PC-9 (cell line): ENCODE data around the gene ZNF592. TPM values are rescaled to one million over a fixed set of nuclear protein-coding genes. Genes with fewer than 3 reads are reported as not detected.

Source experiments
- BruUV-seq: library from RNA; stranded (reverse); fragments of 400-500 nt; replicated peaks from 2 replicates; lab custom pipeline; 2021; lab: Mats Ljungman, UMichigan
- CTCF ChIA-PET: fragments of 300-600 bp; sonication (Branson Sonifier 250); formaldehyde crosslinking; loops from one replicate; lab custom pipeline; 2022; ENCODE audit warnings: antibody characterized with exemption; lab: Charles Lee
- POLR2A ChIA-PET: fragments of 300-600 bp; sonication (Branson Sonifier 250); formaldehyde crosslinking; loops from one replicate; lab custom pipeline; 2022; ENCODE audit warnings: antibody characterized with exemption; ENCODE audit not compliant: unreplicated experiment; lab: Charles Lee
- DNase-seq, 2 experiments: peaks; one replicate each; pipeline versions ENCODE4 v3.0.0 to v3.0.0-alpha.2; 2015 to 2022; ENCODE audit warnings: mixed read lengths in 1 of 2
- H2AFZ ChIP-seq: fragments of 200-600 bp; sonication (generic); 2 replicates; pipeline ENCODE4 v1.8.1; 2017; ENCODE audit warnings: antibody characterized with exemption
- H3F3A ChIP-seq: fragments of 200-600 bp; sonication (generic); 2 replicates; pipeline ENCODE4 v1.8.1; 2017; ENCODE audit warnings: antibody characterized with exemption, mild to moderate bottlenecking, low read depth; ENCODE audit not compliant: insufficient read depth
- H3K27ac ChIP-seq: fragments of 200-600 bp; sonication (generic); 2 replicates; pipeline ENCODE4 v1.6.1; 2016; ENCODE audit warnings: mixed run types
- H3K27me3 ChIP-seq: fragments of 200-600 bp; sonication (generic); 2 replicates; pipeline ENCODE4 v1.6.1; 2016; ENCODE audit warnings: low read depth, mixed run types; ENCODE audit not compliant: insufficient read depth
- H3K36me3 ChIP-seq: fragments of 200-600 bp; sonication (generic); 2 replicates; pipeline ENCODE4 v1.6.1; 2016; ENCODE audit warnings: low read depth, mixed run types
- H3K4me1 ChIP-seq: fragments of 200-600 bp; sonication (generic); replicated peaks from 2 replicates; pipeline ENCODE4 v1.6.1; 2016; ENCODE audit warnings: mixed run types; ENCODE audit not compliant: insufficient read depth
- H3K4me2 ChIP-seq: fragments of 200-600 bp; sonication (generic); 2 replicates; pipeline ENCODE4 v1.6.1; 2017; ENCODE audit warnings: mixed run types
- H3K4me3 ChIP-seq: fragments of 200-600 bp; sonication (generic); 2 replicates; pipeline ENCODE4 v1.6.1; 2016; ENCODE audit warnings: mixed run types
- H3K79me2 ChIP-seq: fragments of 200-600 bp; sonication (generic); 2 replicates; pipeline ENCODE4 v1.6.1; 2017; ENCODE audit warnings: low read depth, mixed run types
- H3K9me2 ChIP-seq: fragments of 200-600 bp; sonication (generic); 2 replicates; pipeline ENCODE4 v1.8.1; 2017; ENCODE audit warnings: mild to moderate bottlenecking; ENCODE audit not compliant: insufficient read depth
- H3K9me3 ChIP-seq: fragments of 200-600 bp; sonication (generic); 2 replicates; pipeline ENCODE4 v1.8.1; 2016; ENCODE audit warnings: low read depth; ENCODE audit not compliant: insufficient read depth
- H4K20me1 ChIP-seq: fragments of 200-600 bp; sonication (generic); 2 replicates; pipeline ENCODE4 v1.8.1; 2017; ENCODE audit not compliant: insufficient read depth
- CTCF ChIP-seq: fragments of 200-600 bp; sonication (generic); conservative IDR thresholded peaks from 2 replicates; pipeline ENCODE4 v1.6.1; 2017; ENCODE audit warnings: mixed run types, antibody characterized with exemption, mild to moderate bottlenecking, moderate library complexity
- EZH2 ChIP-seq: fragments of 200-600 bp; sonication (generic); IDR thresholded peaks from 2 replicates; pipeline ENCODE4 v1.8.0; 2017; ENCODE audit warnings: antibody characterized with exemption, low read depth
- intact Hi-C: fragments of 100-400 bp; cut with micrococcal nuclease; formaldehyde crosslinking; loops from one replicate; pipeline ENCODE4 v1.10.0; 2022; ENCODE audit not compliant: unreplicated experiment
- total RNA-seq: library from RNA; stranded (reverse); gene quantifications from 2 replicates; pipeline ENCODE4 v1.2.3, GENCODE V29; 2021

Gene ZNF592
- total RNA-seq, 1 experiment from 2014 or later, result 27.5 TPM

DNA sequence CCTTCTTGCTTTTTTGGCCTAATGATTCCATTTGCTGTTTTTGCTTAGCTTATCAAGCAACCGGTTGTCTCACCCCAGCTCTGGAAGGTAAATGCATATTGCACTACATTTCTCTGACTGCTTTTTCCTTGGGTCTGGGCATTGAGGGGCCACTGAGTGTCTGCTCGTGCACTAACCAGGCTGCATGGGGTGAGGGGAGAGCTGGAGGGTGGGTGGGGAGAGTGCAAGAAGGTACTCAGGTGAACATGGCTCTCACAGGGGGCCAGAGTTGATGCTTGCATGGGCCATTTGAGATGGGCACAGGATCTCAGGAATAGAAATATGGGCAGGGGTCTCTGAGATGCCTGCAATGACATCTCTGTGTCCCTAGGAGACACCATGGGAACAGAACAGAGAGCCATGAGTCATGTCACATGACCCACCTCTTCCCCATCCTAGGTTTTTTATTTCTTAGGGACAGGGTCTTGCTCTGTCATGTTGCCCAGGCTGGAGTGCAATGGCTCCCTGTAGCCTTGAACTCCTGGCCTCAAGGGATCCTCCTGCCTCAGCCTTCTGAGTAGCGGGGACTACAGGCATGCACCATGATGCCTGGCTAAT lies 75.0 kb downstream of the ZNF592 start:
- Histone ChIP-seq H3K9me2 (no peaks in the 10 kb centered on the region), H3K4me1 (peaks cover 14% of the 10 kb centered on the region), H3K36me3 (no peaks in the 10 kb centered on the region), H3K9me3 (no peaks in the 10 kb centered on the region), H2AFZ (no peak overlapping the region), H3K4me2 (no peak overlapping the region), H4K20me1 (no peaks in the 10 kb centered on the region), H3K79me2 (no peaks in the 10 kb centered on the region), H3K27me3 (no peaks in the 10 kb centered on the region), H3K27ac (no peak overlapping the region), H3K4me3 (no peak overlapping the region), H3F3A (0 out of 2 replicates have a peak, but pooled peaks cover 3% of the 10 kb centered on the region)
- BruUV-seq, result no TSS peak
- no peak for DNase-seq
- CTCF ChIA-PET, result no interaction called here
- POLR2A ChIA-PET, result interaction anchor here (0.5 to 0.6 kb wide), 2 partner anchors 41 to 173 kb away, joined by 4 read pairs; no protein-coding TSS in a partner anchor
- intact Hi-C loops, result no loop called here
- no peak for TF ChIP-seq EZH2
- TF ChIP-seq CTCF, result no peak

DNA sequence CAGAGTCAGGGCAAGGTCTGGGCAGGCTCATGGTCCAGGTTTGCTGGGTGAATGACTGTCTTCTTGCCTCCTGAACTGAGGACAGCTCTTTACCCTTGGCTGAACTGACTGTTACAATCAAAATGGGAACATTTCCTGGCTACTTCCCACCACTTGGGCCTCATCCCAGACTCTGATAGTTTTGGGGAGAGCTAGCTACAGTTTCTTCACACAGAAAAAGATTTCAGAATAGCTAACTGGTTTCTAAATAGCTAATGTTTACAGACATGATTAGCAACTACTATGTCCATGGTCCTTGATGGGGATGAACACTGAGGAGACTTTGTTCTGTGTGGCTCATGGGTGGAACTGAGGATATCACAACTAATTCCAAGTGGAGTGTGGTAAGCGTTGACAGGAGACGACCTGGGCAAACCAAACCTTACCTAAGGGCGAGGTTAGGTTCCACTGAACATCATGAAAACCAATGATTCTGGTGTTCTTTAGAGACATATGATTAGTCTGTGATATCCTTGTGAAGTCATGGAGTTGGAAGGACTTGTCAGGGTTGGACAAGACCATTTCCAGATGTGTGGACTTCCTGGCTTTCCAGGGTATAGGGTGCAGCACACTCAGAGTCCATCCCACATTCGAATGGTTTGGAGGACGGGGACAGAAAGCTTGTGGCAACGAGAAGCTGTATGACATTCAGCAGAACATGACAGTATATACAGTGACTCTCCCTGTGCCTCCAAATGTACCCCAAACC lies 76.0 kb downstream of the ZNF592 start:
- Histone ChIP-seq H4K20me1 (no peaks in the 10 kb centered on the region), H3K4me3 (no peak overlapping the region), H3K79me2 (no peaks in the 10 kb centered on the region), H3K9me2 (no peaks in the 10 kb centered on the region), H2AFZ (no peak overlapping the region), H3K27me3 (no peaks in the 10 kb centered on the region), H3K36me3 (no peaks in the 10 kb centered on the region), H3K4me1 (peaks cover 8% of the 10 kb centered on the region; the same call in 1 of the 2 replicates), H3F3A (0 out of 2 replicates have a peak, but pooled peaks cover 3% of the 10 kb centered on the region), H3K9me3 (no peaks in the 10 kb centered on the region), H3K27ac (no peak overlapping the region), H3K4me2 (no peak overlapping the region)
- BruUV-seq, result no TSS peak
- DNase-seq, result no peak
- ChIA-PET POLR2A (no interaction called here), CTCF (no interaction called here)
- TF ChIP-seq CTCF (no peak), EZH2 (no peak)
- intact Hi-C loops, result loop anchor here (5.0 kb wide), 1 partner anchor 218 kb away; no protein-coding TSS in a partner anchor

GRCh38 chr15:84826369-84826823 lies 78.0 kb downstream of the ZNF592 start:
- peak; percentile 66 for TF ChIP-seq CTCF
- TF ChIP-seq EZH2, result no peak
- no TSS peak for BruUV-seq
- Histone ChIP-seq H3K79me2 (no peaks in the 10 kb centered on the region), H2AFZ (no peak overlapping the region), H3K4me1 (peaks cover 8% of the 10 kb centered on the region; the same call in 1 of the 2 replicates), H3K36me3 (no peaks in the 10 kb centered on the region), H3F3A (0 out of 2 replicates have a peak, but pooled peaks cover 3% of the 10 kb centered on the region), H3K27ac (no peak overlapping the region), H3K4me3 (no peak overlapping the region), H3K9me3 (no peaks in the 10 kb centered on the region), H4K20me1 (no peaks in the 10 kb centered on the region), H3K27me3 (no peaks in the 10 kb centered on the region), H3K4me2 (no peak overlapping the region), H3K9me2 (no peaks in the 10 kb centered on the region)
- DNase-seq, result peak in 1 of 2 experiments; percentile 43
- ChIA-PET CTCF (no interaction called here), POLR2A (interaction anchor here (0.7 kb wide), 1 partner anchor 166 kb away, joined by 4 read pairs; no protein-coding TSS in a partner anchor)
- intact Hi-C loops, result loop anchor here (2.0 to 5.0 kb wide), 2 partner anchors 102 to 216 kb away; no protein-coding TSS in a partner anchor
